Measurements from ENCODE around the gene MTMR10.

MTMR10 gene

DNA sequence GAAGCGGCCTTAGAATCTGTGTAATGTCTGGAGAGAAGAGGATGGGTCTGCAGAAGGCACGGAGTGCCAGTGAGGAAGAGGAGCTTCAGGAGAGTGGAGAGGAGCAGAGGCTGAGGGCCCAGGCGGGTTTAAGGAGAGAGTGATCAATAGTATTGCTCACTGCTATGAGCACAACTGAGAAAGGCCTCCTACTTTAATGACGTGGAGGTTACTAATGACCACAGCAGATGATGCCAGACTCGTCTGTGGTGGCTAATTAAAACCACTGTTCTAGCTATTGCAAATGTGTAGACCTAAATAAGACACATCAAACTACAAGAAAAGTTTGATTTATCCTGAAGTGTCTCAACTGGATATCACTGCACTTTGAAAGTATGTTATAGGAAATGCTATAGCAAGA is 33.2 kb downstream of the MTMR10 start:
- Histone ChIP-seq H3K79me2 (ENCODE audit: low read length) (peaks cover 64% of the 10 kb centered on the region), H3K4me3 (ENCODE audit: low read length) (no peak overlapping the region), H3K27me3 (replicated peaks; ENCODE audit: insufficient read depth, low read length) (no peaks in the 10 kb centered on the region), H3K9ac (ENCODE audit: low read length) (no peak overlapping the region), H4K20me1 (ENCODE audit: insufficient read depth, low read length) (no peaks in the 10 kb centered on the region), H2AFZ (ENCODE audit: low read length) (no peak overlapping the region), H3K9me3 (replicated peaks; ENCODE audit: insufficient read depth, low read length) (no peaks in the 10 kb centered on the region), H3K4me2 (ENCODE audit: low read depth, low read length) (no peak overlapping the region), H3K36me3 (replicated peaks; ENCODE audit: insufficient read depth, low read length) (peaks cover 42% of the 10 kb centered on the region), H3K4me1 (ENCODE audit: low read length) (no peaks in the 10 kb centered on the region), H3K9me2 (replicated peaks; ENCODE audit: insufficient read depth, low read length) (no peaks in the 10 kb centered on the region), H3K27ac (ENCODE audit: low read length) (no peak overlapping the region), H3F3A (ENCODE audit: insufficient read depth, low read length) (no peaks in the 10 kb centered on the region)
- no peak for DNase-seq
- TF ChIP-seq CTCF (IDR thresholded peaks at IDR 0.05; ENCODE audit: low read length) (no peak), EZH2phosphoT487 (IDR thresholded peaks at IDR 0.05; ENCODE audit: low read length) (no peak), EZH2 (optimal IDR thresholded peaks at IDR 0.05; ENCODE audit: low read depth, low read length) (no peak)

GRCh38 chr15:30956216-30957124 is 35.0 kb downstream of the MTMR10 start:
- no peak for TF ChIP-seq EZH2 (optimal IDR thresholded peaks at IDR 0.05; ENCODE audit: low read depth, low read length)
- TF ChIP-seq EZH2phosphoT487 (IDR thresholded peaks at IDR 0.05; ENCODE audit: low read length), result no peak
- TF ChIP-seq CTCF (IDR thresholded peaks at IDR 0.05; ENCODE audit: low read length), result no peak
- Histone ChIP-seq H3K4me3 (ENCODE audit: low read length) (no peak overlapping the region), H3K27me3 (replicated peaks; ENCODE audit: insufficient read depth, low read length) (no peaks in the 10 kb centered on the region), H4K20me1 (ENCODE audit: insufficient read depth, low read length) (no peaks in the 10 kb centered on the region), H3K4me1 (ENCODE audit: low read length) (no peaks in the 10 kb centered on the region), H3K36me3 (replicated peaks; ENCODE audit: insufficient read depth, low read length) (peaks cover 46% of the 10 kb centered on the region), H3K9me2 (replicated peaks; ENCODE audit: insufficient read depth, low read length) (no peaks in the 10 kb centered on the region), H2AFZ (ENCODE audit: low read length) (no peak overlapping the region), H3K4me2 (ENCODE audit: low read depth, low read length) (no peak overlapping the region), H3K9me3 (replicated peaks; ENCODE audit: insufficient read depth, low read length) (no peaks in the 10 kb centered on the region), H3K79me2 (ENCODE audit: low read length) (peaks cover 48% of the 10 kb centered on the region), H3F3A (ENCODE audit: insufficient read depth, low read length) (no peaks in the 10 kb centered on the region), H3K27ac (ENCODE audit: low read length) (no peak overlapping the region), H3K9ac (ENCODE audit: low read length) (no peak overlapping the region)
- no peak for DNase-seq

DNA sequence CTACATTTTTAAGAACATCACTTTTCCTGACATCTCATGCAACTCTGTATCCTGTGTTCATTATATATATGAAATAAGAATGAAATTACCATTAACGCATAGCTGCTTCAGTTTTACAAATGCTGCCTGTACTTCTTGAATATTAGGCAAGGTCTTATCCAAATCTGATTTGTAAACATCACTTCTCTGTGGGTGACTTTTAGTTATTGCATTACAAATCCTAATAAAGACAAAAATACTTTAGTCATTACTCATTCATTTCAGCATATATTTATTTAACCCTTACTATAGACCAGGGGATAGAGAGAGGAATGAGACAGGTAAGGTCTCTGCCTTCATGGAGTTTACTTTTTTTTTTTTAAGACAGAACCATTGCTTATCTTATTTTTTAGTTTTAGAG is 36.8 kb downstream of the MTMR10 start:
- Histone ChIP-seq H3F3A (ENCODE audit: insufficient read depth, low read length) (no peaks in the 10 kb centered on the region), H4K20me1 (ENCODE audit: insufficient read depth, low read length) (no peaks in the 10 kb centered on the region), H3K4me2 (ENCODE audit: low read depth, low read length) (no peak overlapping the region), H3K27me3 (replicated peaks; ENCODE audit: insufficient read depth, low read length) (no peaks in the 10 kb centered on the region), H3K4me3 (ENCODE audit: low read length) (no peak overlapping the region), H3K36me3 (replicated peaks; ENCODE audit: insufficient read depth, low read length) (peaks cover 47% of the 10 kb centered on the region), H3K4me1 (ENCODE audit: low read length) (no peaks in the 10 kb centered on the region), H3K79me2 (ENCODE audit: low read length) (peaks cover 39% of the 10 kb centered on the region), H3K9ac (ENCODE audit: low read length) (no peak overlapping the region), H3K9me3 (replicated peaks; ENCODE audit: insufficient read depth, low read length) (no peaks in the 10 kb centered on the region), H3K27ac (ENCODE audit: low read length) (no peak overlapping the region), H3K9me2 (replicated peaks; ENCODE audit: insufficient read depth, low read length) (no peaks in the 10 kb centered on the region), H2AFZ (ENCODE audit: low read length) (no peak overlapping the region)
- TF ChIP-seq EZH2 (optimal IDR thresholded peaks at IDR 0.05; ENCODE audit: low read depth, low read length), result no peak
- TF ChIP-seq CTCF (IDR thresholded peaks at IDR 0.05; ENCODE audit: low read length), result no peak
- TF ChIP-seq EZH2phosphoT487 (IDR thresholded peaks at IDR 0.05; ENCODE audit: low read length), result no peak
- DNase-seq, result no peak
